NB4 (cell line): ENCODE data around the gene KAT7.

ENCODE experiments used
- CTCF ChIP-seq: IDR thresholded peaks from one replicate; pipeline ENCODE4 v1.5.1; 2012; ENCODE audit warnings: low read depth, low read length
- POLR2A ChIP-seq: IDR thresholded peaks from 2 replicates; pipeline ENCODE4 v1.6.1; 2011; ENCODE audit warnings: mild to moderate bottlenecking; ENCODE audit not compliant: insufficient read length; ENCODE audit errors: extremely low read depth

- no peak for TF ChIP-seq CTCF
- no peak for TF ChIP-seq POLR2A
Observed at GRCh38 chr17:49747632-49748031, 40.8 kb upstream of the KAT7 start.
